OCI-M1 (cell line): Measurements from ENCODE around the gene SERINC5.
A peak's percentile ranks its signal among the peaks of the same experiment; 100 is the strongest.
"Not testable (repeated sequence)": the region's sequence is repeated elsewhere in the genome, so short reads cannot be mapped to it uniquely, and the experiment has no call there.

Experiments
- DNase-seq: peaks from one replicate; lab custom pipeline; 2025; lab: John Stamatoyannopoulos, UW

Gene SERINC5

GRCh38 chr5:80255811-80256712, at the start of gene SERINC5:
Gene SERINC5, minus strand, starts transcription at chr5:80256048. Its CDS starts 126 bp downstream, at chr5:80255922.
- peak; percentile 82 for DNase-seq

- no peak for DNase-seq
Measured at GRCh38 chr5:80302636-80303035, 46.8 kb upstream of the SERINC5 start.

- DNase-seq = not testable (repeated sequence)
Measured at GRCh38 chr5:80301342-80301741, 45.5 kb upstream of the SERINC5 start.

- not testable (repeated sequence) for DNase-seq
Measured at GRCh38 chr5:80300796-80301195, 44.9 kb upstream of the SERINC5 start.

GRCh38 chr5:80300125-80300524, 44.3 kb upstream of the SERINC5 start:
- DNase-seq = no peak

- no peak for DNase-seq
Measured at GRCh38 chr5:80299601-80300000, 43.8 kb upstream of the SERINC5 start.

GRCh38 chr5:80296121-80296520, 40.3 kb upstream of the SERINC5 start:
- DNase-seq = no peak

- no peak for DNase-seq
Measured at GRCh38 chr5:80291761-80292160, 35.9 kb upstream of the SERINC5 start.

- no peak for DNase-seq
Measured at GRCh38 chr5:80289320-80289719, 33.5 kb upstream of the SERINC5 start.

GRCh38 chr5:80288177-80288576, 32.3 kb upstream of the SERINC5 start:
- DNase-seq = no peak

- DNase-seq = no peak
Measured at GRCh38 chr5:80284720-80285119, 28.9 kb upstream of the SERINC5 start.

GRCh38 chr5:80283360-80283759, 27.5 kb upstream of the SERINC5 start:
- no peak for DNase-seq

GRCh38 chr5:80282054-80282453, 26.2 kb upstream of the SERINC5 start:
- peak; percentile 12 for DNase-seq

- DNase-seq = no peak
Measured at GRCh38 chr5:80277191-80277590, 21.3 kb upstream of the SERINC5 start.

GRCh38 chr5:80276186-80276585, 20.3 kb upstream of the SERINC5 start:
- DNase-seq = no peak

GRCh38 chr5:80275347-80275746, 19.5 kb upstream of the SERINC5 start:
- DNase-seq = peak; percentile 30

GRCh38 chr5:80270543-80270942, 14.7 kb upstream of the SERINC5 start:
- peak; percentile 17 for DNase-seq

GRCh38 chr5:80269991-80270438, 14.2 kb upstream of the SERINC5 start:
- DNase-seq = no peak

- no peak for DNase-seq
Measured at GRCh38 chr5:80268916-80269315, 13.1 kb upstream of the SERINC5 start.

GRCh38 chr5:80266566-80266965, 10.7 kb upstream of the SERINC5 start:
- DNase-seq = no peak

- DNase-seq = no peak
Measured at GRCh38 chr5:80260461-80260860, 4.6 kb upstream of the SERINC5 start.

- DNase-seq = no peak
Measured at GRCh38 chr5:80259511-80260203, 3.8 kb upstream of the SERINC5 start.

- peak; percentile 61 for DNase-seq
Measured at GRCh38 chr5:80255431-80255810, 427 bp downstream of the SERINC5 start.
